Keratinocyte (primary cell): ENCODE results near the gene ITGB4.

Source experiments
- EZH2 ChIP-seq: IDR thresholded peaks from one replicate; pipeline ENCODE4 v1.6.1; 2012; ENCODE audit warnings: inconsistent platforms, mild to moderate bottlenecking, low read length, moderate library complexity
- TF ChIP-seq, protein P1 (sequence below), 3 experiments: IDR thresholded peaks in 1 of 3; conservative IDR thresholded peaks in 1 of 3; optimal IDR thresholded peaks in 1 of 3; 2 replicates in 2 of 3; 3 replicates in 1 of 3; pipeline versions ENCODE3 to v1.5.1; 2011; ENCODE audit warnings: low read length in 3 of 3, mild to moderate bottlenecking in 3 of 3, moderate library complexity in 2 of 3, control low read depth in 1 of 3, inconsistent platforms in 1 of 3; ENCODE audit not compliant: insufficient read depth in 2 of 3; ENCODE audit errors: extremely low read depth in 1 of 3

DNA sequence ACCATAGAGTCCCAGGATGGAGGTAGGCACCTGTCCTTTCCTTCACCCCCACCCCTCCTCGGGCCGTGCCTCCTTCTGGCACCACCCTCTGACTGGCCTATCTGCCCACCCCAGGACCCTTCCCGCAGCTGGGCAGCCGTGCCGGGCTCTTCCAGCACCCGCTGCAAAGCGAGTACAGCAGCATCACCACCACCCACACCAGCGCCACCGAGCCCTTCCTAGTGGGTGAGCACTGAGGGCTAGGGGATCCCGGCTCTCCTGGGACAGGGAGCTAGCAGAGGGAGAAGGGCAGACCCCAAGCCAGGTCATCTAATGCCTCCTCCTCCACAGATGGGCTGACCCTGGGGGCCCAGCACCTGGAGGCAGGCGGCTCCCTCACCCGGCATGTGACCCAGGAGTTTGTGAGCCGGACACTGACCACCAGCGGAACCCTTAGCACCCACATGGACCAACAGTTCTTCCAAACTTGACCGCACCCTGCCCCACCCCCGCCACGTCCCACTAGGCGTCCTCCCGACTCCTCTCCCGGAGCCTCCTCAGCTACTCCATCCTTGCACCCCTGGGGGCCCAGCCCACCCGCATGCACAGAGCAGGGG is 35.9 kb downstream of the ITGB4 start:
- TF ChIP-seq, protein P1, sequence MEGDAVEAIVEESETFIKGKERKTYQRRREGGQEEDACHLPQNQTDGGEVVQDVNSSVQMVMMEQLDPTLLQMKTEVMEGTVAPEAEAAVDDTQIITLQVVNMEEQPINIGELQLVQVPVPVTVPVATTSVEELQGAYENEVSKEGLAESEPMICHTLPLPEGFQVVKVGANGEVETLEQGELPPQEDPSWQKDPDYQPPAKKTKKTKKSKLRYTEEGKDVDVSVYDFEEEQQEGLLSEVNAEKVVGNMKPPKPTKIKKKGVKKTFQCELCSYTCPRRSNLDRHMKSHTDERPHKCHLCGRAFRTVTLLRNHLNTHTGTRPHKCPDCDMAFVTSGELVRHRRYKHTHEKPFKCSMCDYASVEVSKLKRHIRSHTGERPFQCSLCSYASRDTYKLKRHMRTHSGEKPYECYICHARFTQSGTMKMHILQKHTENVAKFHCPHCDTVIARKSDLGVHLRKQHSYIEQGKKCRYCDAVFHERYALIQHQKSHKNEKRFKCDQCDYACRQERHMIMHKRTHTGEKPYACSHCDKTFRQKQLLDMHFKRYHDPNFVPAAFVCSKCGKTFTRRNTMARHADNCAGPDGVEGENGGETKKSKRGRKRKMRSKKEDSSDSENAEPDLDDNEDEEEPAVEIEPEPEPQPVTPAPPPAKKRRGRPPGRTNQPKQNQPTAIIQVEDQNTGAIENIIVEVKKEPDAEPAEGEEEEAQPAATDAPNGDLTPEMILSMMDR (optimal IDR thresholded peaks at IDR 0.05 in 1 of 3, IDR thresholded peaks at IDR 0.05 in 1 of 3, conservative IDR thresholded peaks at IDR 0.05 in 1 of 3; ENCODE audit: extremely low read depth in 1 of 3, insufficient read depth in 2 of 3, low read length in 3 of 3), result no peak
- no peak for TF ChIP-seq EZH2
